ENCODE measurements around the gene MECP2. TPM values are rescaled to one million over a fixed set of nuclear protein-coding genes. Genes with fewer than 3 reads are reported as not detected.

Gene MECP2
- total RNA-seq, 1 experiment from 2014 or later = 88.9 TPM

- Histone ChIP-seq H3K36me3 (ENCODE audit: control insufficient read depth, insufficient read depth, low read length) (no peaks in the 10 kb centered on the region), H3K4me1 (ENCODE audit: control insufficient read depth, insufficient read depth, low read length) (peaks cover 5% of the 10 kb centered on the region), H3K27me3 (ENCODE audit: control insufficient read depth, insufficient read depth, low read length) (no peaks in the 10 kb centered on the region), H3K9me3 (ENCODE audit: control insufficient read depth, insufficient read depth, low read depth, low read length) (no peaks in the 10 kb centered on the region), H3K27ac (ENCODE audit: low read length) (no peak overlapping the region), H3K4me3 (ENCODE audit: low read depth in 2 of 2, low read length in 2 of 2) (no peak overlapping the region)
- TF ChIP-seq TCF7L2 (IDR thresholded peaks at IDR 0.05; ENCODE audit: low read depth, low read length) (no peak), SIN3A (IDR thresholded peaks at IDR 0.05; ENCODE audit: borderline replicate concordance, insufficient read depth, low read depth, low read length) (no peak), POLR2AphosphoS5 (IDR thresholded peaks at IDR 0.05; ENCODE audit: low read depth, low read length) (no peak)
- TF ChIP-seq, protein P1, sequence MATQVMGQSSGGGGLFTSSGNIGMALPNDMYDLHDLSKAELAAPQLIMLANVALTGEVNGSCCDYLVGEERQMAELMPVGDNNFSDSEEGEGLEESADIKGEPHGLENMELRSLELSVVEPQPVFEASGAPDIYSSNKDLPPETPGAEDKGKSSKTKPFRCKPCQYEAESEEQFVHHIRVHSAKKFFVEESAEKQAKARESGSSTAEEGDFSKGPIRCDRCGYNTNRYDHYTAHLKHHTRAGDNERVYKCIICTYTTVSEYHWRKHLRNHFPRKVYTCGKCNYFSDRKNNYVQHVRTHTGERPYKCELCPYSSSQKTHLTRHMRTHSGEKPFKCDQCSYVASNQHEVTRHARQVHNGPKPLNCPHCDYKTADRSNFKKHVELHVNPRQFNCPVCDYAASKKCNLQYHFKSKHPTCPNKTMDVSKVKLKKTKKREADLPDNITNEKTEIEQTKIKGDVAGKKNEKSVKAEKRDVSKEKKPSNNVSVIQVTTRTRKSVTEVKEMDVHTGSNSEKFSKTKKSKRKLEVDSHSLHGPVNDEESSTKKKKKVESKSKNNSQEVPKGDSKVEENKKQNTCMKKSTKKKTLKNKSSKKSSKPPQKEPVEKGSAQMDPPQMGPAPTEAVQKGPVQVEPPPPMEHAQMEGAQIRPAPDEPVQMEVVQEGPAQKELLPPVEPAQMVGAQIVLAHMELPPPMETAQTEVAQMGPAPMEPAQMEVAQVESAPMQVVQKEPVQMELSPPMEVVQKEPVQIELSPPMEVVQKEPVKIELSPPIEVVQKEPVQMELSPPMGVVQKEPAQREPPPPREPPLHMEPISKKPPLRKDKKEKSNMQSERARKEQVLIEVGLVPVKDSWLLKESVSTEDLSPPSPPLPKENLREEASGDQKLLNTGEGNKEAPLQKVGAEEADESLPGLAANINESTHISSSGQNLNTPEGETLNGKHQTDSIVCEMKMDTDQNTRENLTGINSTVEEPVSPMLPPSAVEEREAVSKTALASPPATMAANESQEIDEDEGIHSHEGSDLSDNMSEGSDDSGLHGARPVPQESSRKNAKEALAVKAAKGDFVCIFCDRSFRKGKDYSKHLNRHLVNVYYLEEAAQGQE (IDR thresholded peaks at IDR 0.05; ENCODE audit: insufficient read depth in 1 of 2, low read depth in 2 of 2, low read length in 1 of 2) = no peak
- TF ChIP-seq, protein P2, sequence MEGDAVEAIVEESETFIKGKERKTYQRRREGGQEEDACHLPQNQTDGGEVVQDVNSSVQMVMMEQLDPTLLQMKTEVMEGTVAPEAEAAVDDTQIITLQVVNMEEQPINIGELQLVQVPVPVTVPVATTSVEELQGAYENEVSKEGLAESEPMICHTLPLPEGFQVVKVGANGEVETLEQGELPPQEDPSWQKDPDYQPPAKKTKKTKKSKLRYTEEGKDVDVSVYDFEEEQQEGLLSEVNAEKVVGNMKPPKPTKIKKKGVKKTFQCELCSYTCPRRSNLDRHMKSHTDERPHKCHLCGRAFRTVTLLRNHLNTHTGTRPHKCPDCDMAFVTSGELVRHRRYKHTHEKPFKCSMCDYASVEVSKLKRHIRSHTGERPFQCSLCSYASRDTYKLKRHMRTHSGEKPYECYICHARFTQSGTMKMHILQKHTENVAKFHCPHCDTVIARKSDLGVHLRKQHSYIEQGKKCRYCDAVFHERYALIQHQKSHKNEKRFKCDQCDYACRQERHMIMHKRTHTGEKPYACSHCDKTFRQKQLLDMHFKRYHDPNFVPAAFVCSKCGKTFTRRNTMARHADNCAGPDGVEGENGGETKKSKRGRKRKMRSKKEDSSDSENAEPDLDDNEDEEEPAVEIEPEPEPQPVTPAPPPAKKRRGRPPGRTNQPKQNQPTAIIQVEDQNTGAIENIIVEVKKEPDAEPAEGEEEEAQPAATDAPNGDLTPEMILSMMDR (IDR thresholded peaks at IDR 0.05) = no peak
- POLR2A ChIA-PET = no interaction called here
- ATAC-seq = no peak
- DNase-seq (ENCODE audit: low read depth, low spot score) = no peak
- intact Hi-C loops (cut with micrococcal nuclease; ENCODE audit: unreplicated experiment) = no loop called here
- CTCF ChIA-PET = no interaction called here
- no TSS peak for BruUV-seq (replicated peaks)
- in situ Hi-C loops (cut with HindIII; ENCODE audit: low pct_unique_long_range_greater_than_20kb, low sequenced_read_pairs) = no loop called here
Measured at GRCh38 chrX:153988493-153988892, 109.0 kb downstream of the MECP2 start.

- intact Hi-C loops (cut with micrococcal nuclease; ENCODE audit: unreplicated experiment) (no loop called here), in situ Hi-C loops (cut with HindIII; ENCODE audit: low pct_unique_long_range_greater_than_20kb, low sequenced_read_pairs) (no loop called here)
- Histone ChIP-seq H3K4me3 (ENCODE audit: low read depth in 2 of 2, low read length in 2 of 2) (no peak overlapping the region), H3K27me3 (ENCODE audit: control insufficient read depth, insufficient read depth, low read length) (no peaks in the 10 kb centered on the region), H3K36me3 (ENCODE audit: control insufficient read depth, insufficient read depth, low read length) (no peaks in the 10 kb centered on the region), H3K27ac (ENCODE audit: low read length) (peak overlapping the region; percentile 34), H3K9me3 (ENCODE audit: control insufficient read depth, insufficient read depth, low read depth, low read length) (no peaks in the 10 kb centered on the region), H3K4me1 (ENCODE audit: control insufficient read depth, insufficient read depth, low read length) (peaks cover 5% of the 10 kb centered on the region)
- ChIA-PET CTCF (no interaction called here), POLR2A (no interaction called here)
- ATAC-seq (no peak), DNase-seq (ENCODE audit: low read depth, low spot score) (no peak)
- no TSS peak for BruUV-seq (replicated peaks)
- TF ChIP-seq, protein P2 (IDR thresholded peaks at IDR 0.05) = no peak
- TF ChIP-seq, protein P1 (IDR thresholded peaks at IDR 0.05; ENCODE audit: insufficient read depth in 1 of 2, low read depth in 2 of 2, low read length in 1 of 2) = no peak
- no peak for TF ChIP-seq POLR2AphosphoS5 (IDR thresholded peaks at IDR 0.05; ENCODE audit: low read depth, low read length)
- TF ChIP-seq TCF7L2 (IDR thresholded peaks at IDR 0.05; ENCODE audit: low read depth, low read length) = no peak
- no peak for TF ChIP-seq SIN3A (IDR thresholded peaks at IDR 0.05; ENCODE audit: borderline replicate concordance, insufficient read depth, low read depth, low read length)
Measured at GRCh38 chrX:153984351-153985178, 113.0 kb downstream of the MECP2 start.
